ENCODE results near the gene PANK2. TPM values are rescaled to one million over a fixed set of nuclear protein-coding genes. Genes with fewer than 3 reads are reported as not detected.
"Not testable (repeated sequence)": the region's sequence is repeated elsewhere in the genome, so short reads cannot be mapped to it uniquely, and the experiment has no call there.

The PANK2 gene
- polyA plus RNA-seq, 1 of the 3 experiments (the other 2 are of a cell fraction) = 17.7 TPM

DNA sequence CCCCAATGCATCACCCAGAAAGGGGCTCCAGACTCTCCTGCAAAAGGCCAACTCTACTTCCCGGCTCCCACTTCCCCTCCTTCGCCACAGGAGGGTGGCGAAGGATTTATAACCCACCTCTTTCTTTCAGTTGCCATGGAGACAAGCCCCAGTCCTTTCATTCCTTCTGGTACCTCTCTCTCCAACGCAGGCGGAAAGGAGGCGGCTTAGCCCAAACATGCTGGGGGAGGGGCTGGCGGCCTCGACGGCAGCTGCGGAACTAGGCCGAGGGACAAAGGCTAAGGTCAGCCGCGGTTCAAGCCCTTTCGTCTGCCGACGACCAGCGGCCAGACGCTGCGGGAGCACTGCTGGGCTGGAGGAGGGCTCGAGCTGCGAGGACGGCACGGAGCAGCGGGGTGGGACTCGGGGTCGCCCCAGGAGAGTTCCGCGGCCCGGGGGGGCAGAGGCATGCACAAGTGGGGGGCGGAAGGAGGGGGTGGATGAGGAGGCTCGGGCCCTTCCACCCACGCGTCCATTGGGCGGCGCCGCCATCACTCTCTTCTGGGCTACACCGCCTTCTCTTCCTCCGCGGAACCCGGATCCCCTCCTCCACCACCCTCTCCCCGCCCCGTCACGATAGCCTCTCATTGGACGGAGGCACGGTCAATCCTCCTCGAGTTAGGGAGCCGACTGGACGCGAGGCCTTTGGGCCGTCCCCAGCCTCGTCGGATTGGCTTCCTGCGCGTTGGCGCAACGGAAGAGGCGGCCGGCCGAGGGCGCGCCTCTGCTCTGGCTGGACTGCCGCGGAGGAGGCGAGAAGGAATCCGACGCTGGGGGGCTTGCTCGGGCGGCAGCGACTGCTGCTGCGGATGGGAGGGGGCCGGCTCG is at the start of gene PANK2 (continued):
- TF ChIP-seq, protein P1, sequence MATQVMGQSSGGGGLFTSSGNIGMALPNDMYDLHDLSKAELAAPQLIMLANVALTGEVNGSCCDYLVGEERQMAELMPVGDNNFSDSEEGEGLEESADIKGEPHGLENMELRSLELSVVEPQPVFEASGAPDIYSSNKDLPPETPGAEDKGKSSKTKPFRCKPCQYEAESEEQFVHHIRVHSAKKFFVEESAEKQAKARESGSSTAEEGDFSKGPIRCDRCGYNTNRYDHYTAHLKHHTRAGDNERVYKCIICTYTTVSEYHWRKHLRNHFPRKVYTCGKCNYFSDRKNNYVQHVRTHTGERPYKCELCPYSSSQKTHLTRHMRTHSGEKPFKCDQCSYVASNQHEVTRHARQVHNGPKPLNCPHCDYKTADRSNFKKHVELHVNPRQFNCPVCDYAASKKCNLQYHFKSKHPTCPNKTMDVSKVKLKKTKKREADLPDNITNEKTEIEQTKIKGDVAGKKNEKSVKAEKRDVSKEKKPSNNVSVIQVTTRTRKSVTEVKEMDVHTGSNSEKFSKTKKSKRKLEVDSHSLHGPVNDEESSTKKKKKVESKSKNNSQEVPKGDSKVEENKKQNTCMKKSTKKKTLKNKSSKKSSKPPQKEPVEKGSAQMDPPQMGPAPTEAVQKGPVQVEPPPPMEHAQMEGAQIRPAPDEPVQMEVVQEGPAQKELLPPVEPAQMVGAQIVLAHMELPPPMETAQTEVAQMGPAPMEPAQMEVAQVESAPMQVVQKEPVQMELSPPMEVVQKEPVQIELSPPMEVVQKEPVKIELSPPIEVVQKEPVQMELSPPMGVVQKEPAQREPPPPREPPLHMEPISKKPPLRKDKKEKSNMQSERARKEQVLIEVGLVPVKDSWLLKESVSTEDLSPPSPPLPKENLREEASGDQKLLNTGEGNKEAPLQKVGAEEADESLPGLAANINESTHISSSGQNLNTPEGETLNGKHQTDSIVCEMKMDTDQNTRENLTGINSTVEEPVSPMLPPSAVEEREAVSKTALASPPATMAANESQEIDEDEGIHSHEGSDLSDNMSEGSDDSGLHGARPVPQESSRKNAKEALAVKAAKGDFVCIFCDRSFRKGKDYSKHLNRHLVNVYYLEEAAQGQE (IDR thresholded peaks at IDR 0.05; ENCODE audit: low read depth, low read length) = peak; percentile 34; the same call in 1 of the 2 replicates
- TF ChIP-seq YY1 (IDR thresholded peaks at IDR 0.05; ENCODE audit: low read depth) (peak; percentile 77), FOXM1 (IDR thresholded peaks at IDR 0.05; ENCODE audit: low read depth) (no peak), NFIC (IDR thresholded peaks at IDR 0.05; ENCODE audit: borderline replicate concordance) (no peak), ELF1 (IDR thresholded peaks at IDR 0.05) (peak; percentile 45), TEAD4 (IDR thresholded peaks at IDR 0.05; ENCODE audit: borderline replicate concordance, insufficient read depth) (no peak), SMC3 (IDR thresholded peaks at IDR 0.05; ENCODE audit: low read depth, low read length) (peak; percentile 37), MXI1 (IDR thresholded peaks at IDR 0.05; ENCODE audit: low read depth, low read length) (peak; percentile 67), EZH2phosphoT487 (IDR thresholded peaks at IDR 0.05; ENCODE audit: borderline replicate concordance, low read depth) (no peak), RAD21 (IDR thresholded peaks at IDR 0.05; ENCODE audit: low read length) (peak; percentile 68)
- TF ChIP-seq, protein P2, sequence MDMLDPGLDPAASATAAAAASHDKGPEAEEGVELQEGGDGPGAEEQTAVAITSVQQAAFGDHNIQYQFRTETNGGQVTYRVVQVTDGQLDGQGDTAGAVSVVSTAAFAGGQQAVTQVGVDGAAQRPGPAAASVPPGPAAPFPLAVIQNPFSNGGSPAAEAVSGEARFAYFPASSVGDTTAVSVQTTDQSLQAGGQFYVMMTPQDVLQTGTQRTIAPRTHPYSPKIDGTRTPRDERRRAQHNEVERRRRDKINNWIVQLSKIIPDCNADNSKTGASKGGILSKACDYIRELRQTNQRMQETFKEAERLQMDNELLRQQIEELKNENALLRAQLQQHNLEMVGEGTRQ (IDR thresholded peaks at IDR 0.05; ENCODE audit: borderline replicate concordance, low read depth, low read length) = no peak
- TF ChIP-seq, protein P3, sequence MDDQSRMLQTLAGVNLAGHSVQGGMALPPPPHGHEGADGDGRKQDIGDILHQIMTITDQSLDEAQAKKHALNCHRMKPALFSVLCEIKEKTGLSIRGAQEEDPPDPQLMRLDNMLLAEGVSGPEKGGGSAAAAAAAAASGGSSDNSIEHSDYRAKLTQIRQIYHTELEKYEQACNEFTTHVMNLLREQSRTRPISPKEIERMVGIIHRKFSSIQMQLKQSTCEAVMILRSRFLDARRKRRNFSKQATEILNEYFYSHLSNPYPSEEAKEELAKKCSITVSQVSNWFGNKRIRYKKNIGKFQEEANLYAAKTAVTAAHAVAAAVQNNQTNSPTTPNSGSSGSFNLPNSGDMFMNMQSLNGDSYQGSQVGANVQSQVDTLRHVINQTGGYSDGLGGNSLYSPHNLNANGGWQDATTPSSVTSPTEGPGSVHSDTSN (IDR thresholded peaks at IDR 0.05) = peak; percentile 100

DNA sequence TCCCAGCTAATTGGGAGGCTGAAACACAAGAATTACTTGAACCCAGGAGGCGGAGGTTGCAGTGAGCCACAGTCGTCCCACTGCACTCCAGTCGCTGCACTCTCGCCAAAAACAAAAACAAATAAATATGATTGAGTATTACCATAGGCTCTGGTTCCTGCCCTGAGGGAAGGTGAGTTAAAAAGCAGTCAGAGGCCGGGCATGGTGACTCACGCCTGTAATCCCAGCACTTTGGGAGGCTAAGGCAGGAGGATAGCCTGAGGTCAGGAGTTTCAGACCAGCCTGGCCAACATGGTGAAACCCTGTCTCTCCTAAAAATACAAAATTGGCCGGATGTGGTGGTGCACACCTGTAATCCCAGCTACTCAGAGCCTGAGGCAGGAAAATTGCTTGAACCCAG is 49.0 kb upstream of the PANK2 start:
- H3K36me3 ChIP-seq (replicated peaks in 1 of 2; ENCODE audit: control insufficient read depth in 1 of 2, insufficient read depth in 2 of 2, low read length in 1 of 2); H3K9me3 ChIP-seq; H2AFZ ChIP-seq (ENCODE audit: low read depth); H3K9ac ChIP-seq; H3K27me3 ChIP-seq (ENCODE audit: insufficient read depth); H3K9me2 ChIP-seq; H3K27ac ChIP-seq (ENCODE audit: low read depth in 2 of 2, low read length in 1 of 2); H3K4me3 ChIP-seq (ENCODE audit: low read depth in 2 of 2, low read length in 1 of 2); H4K20me1 ChIP-seq (ENCODE audit: insufficient read depth); H3F3A ChIP-seq (replicated peaks; ENCODE audit: insufficient read depth); DNase-seq; H3K79me2 ChIP-seq (ENCODE audit: insufficient read depth); H3K4me2 ChIP-seq; H3K4me1 ChIP-seq (ENCODE audit: control insufficient read depth in 1 of 2, insufficient read depth in 2 of 2, low read depth in 1 of 2, low read length in 1 of 2): not testable (repeated sequence)
- 92% methylated on average over 7 of the region's 7 CpGs for WGBS (ENCODE audit: low lambda C conversion rate)
- ChIA-PET POLR2A (interaction anchor here (0.7 kb wide), 1 partner anchor 20 kb away, joined by 3 read pairs; no protein-coding TSS in a partner anchor), CTCF (interaction anchor here (0.8 to 1.5 kb wide), 2 partner anchors 15 to 59 kb away, joined by 3 to 8 read pairs; partner anchors contain the start of gene SPEF1)
